ENCODE results near the gene RBM5.

The RBM5 gene

GRCh38 chr3:50121072-50122032, 32.6 kb downstream of the RBM5 start:
- peak; percentile 57 to 66 for DNase-seq

GRCh38 chr3:50122071-50122470, 33.4 kb downstream of the RBM5 start:
- no peak for DNase-seq

GRCh38 chr3:50122661-50123391, 34.1 kb downstream of the RBM5 start:
- DNase-seq: no peak

GRCh38 chr3:50123394-50124051, 34.8 kb downstream of the RBM5 start:
- no peak for DNase-seq

GRCh38 chr3:50124052-50124799, 35.5 kb downstream of the RBM5 start:
- no peak for DNase-seq

GRCh38 chr3:50124800-50125178, 36.1 kb downstream of the RBM5 start:
- no peak for DNase-seq

- no peak for DNase-seq
Measured at GRCh38 chr3:50125541-50126286, 37.0 kb downstream of the RBM5 start.

GRCh38 chr3:50126287-50127211, 37.8 kb downstream of the RBM5 start:
- DNase-seq: no peak

GRCh38 chr3:50127251-50127691, 38.6 kb downstream of the RBM5 start:
- no peak for DNase-seq

- DNase-seq: no peak
Measured at GRCh38 chr3:50128001-50128400, 39.3 kb downstream of the RBM5 start.

- no peak for DNase-seq
Measured at GRCh38 chr3:50130436-50130835, 41.7 kb downstream of the RBM5 start.

- DNase-seq: no peak
Measured at GRCh38 chr3:50132421-50133282, 43.9 kb downstream of the RBM5 start.

GRCh38 chr3:50133283-50133615, 44.5 kb downstream of the RBM5 start:
- no peak for DNase-seq

- DNase-seq: no peak
Measured at GRCh38 chr3:50134367-50134766, 45.6 kb downstream of the RBM5 start.

GRCh38 chr3:50135964-50136363, 47.2 kb downstream of the RBM5 start:
- no peak for DNase-seq

- no peak for DNase-seq
Measured at GRCh38 chr3:50136714-50137405, 48.1 kb downstream of the RBM5 start.

GRCh38 chr3:50137531-50137930, 48.8 kb downstream of the RBM5 start:
- no peak for DNase-seq

GRCh38 chr3:50138266-50139200, 49.8 kb downstream of the RBM5 start:
- DNase-seq: no peak
